Stimulated activated CD8-positive, alpha-beta memory T cell treated with anti-CD3 and anti-CD28 coated beads, Interleukin-12 subunit alpha, Interleukin-12 subunit beta, amount 100 ng/mL, for 1 hour (primary cell): ENCODE data around the gene DYRK2.
"Not testable (repeated sequence)": the region's sequence is repeated elsewhere in the genome, so short reads cannot be mapped to it uniquely, and the experiment has no call there.

Source experiments
- DNase-seq: peaks from one replicate; pipeline ENCODE4 v3.0.0-alpha.2; 2020; ENCODE audit warnings: low read depth

The DYRK2 gene

GRCh38 chr12:67671419-67671818 is 22.9 kb downstream of the DYRK2 start:
- DNase-seq: no peak

- DNase-seq: no peak
Measured at GRCh38 chr12:67671892-67672291, 23.3 kb downstream of the DYRK2 start.

DNA sequence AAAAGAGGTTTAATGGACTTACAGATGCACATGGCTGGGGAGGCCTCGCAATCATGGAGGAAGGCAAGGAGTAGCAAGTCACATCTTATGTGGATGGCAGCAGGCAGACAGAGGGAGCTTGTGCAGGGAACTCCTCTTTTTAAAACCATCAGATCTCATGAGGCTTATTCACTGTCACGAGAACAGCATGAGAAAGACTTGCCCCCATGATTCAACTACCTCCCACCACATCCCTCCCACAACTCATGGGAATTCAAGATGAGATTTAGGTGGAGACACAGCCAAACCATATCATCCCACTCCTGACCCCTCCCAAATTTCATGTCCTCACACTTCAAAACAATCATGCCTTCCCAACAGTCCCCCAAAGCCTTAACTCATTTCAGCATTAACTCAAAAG is 24.0 kb downstream of the DYRK2 start:
- DNase-seq: not testable (repeated sequence)

DNA sequence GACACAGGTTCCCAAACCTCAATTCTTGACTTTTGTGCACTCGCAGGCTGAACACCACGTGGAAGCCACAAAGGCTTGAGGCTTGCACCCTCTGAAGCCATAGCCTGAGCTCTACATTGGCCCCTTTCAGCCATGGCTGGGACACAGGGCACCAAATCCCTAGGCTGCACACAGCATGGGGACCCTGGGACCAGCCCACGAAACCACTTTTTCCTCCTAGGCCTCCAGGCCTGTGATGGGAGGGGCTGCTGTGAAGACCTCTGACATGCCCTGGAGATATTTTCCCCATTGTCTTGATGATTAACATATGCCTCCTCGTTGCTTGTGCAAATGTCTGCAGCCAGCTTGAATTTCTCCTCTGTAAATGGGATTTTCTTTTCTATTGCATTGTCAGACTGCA is 25.0 kb downstream of the DYRK2 start:
- DNase-seq: not testable (repeated sequence)

DNA sequence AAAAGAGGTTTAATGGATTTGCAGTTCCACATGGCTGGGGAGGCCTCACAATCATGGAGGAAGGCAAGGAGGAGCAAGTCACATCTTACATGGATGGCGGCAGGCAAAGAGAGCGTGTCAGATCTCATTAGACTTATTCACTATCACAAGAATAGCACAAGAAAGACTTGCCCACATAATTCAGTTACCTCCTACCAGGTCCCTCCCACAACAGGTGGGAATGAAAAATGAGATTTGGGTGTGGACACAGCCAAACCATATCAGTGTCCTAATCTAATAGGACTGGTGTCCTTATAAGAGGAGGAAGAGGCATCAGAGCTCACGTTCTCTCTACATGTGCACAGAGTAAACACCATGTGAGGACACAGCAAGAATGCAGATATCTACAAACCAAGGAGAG is 25.9 kb downstream of the DYRK2 start:
- no peak for DNase-seq

- no peak for DNase-seq
Measured at GRCh38 chr12:67676624-67677023, 28.1 kb downstream of the DYRK2 start.

GRCh38 chr12:67677166-67677565 is 28.6 kb downstream of the DYRK2 start:
- no peak for DNase-seq

DNA sequence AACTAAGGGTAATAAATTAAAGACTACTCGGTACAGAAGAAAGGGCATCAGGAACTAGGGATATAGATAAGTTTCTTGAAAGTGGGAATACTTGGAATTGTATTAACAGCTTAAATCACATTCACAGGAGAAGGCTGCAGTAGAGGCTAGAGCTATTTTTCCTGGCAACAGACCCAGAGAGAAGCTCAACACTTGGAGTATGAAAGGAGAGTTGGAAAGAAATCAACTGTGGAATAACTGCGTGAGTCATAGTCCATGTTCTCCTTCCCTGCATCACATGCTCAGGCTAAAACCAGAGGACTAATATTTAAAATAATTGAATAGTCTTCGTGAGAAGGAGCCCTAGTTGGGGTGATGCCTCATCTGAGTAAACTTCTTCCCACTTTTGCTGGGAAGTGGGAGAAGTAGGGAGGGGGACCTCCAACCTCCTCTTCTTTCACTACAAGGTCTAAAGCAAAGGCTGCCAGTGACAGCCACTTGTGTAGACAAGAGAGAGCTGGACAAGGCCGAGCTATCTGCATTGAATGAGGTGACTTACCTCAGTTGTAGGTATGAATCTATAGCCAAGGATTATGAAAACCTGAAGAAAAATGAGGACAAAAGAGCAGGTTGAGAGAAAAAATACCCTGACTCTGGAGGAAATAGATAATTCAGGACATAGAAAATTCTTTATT is 32.7 kb downstream of the DYRK2 start:
- no peak for DNase-seq

- no peak for DNase-seq
Measured at GRCh38 chr12:67681941-67682620, 33.5 kb downstream of the DYRK2 start.

GRCh38 chr12:67689385-67689784 is 40.8 kb downstream of the DYRK2 start:
- no peak for DNase-seq

DNA sequence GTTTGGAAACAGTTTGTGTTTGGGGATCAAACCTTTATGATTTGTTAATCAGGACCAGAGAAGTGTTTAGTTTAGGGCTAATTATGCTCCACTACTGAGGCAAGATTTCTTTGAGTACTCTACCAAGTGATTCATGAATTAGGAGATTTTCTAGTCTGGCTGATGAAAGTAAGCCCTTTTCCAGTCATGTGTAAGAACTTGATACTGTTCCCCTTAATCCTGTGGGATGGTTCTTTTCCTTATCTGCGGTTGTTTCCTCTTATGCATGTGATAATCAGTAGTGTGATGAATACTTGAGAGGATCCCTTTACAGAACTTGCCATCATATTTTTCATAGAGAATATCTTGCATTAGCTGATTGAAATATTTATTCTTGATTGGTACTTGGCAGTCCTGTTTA is 42.1 kb downstream of the DYRK2 start:
- DNase-seq: no peak

GRCh38 chr12:67691220-67691619 is 42.7 kb downstream of the DYRK2 start:
- no peak for DNase-seq

DNA sequence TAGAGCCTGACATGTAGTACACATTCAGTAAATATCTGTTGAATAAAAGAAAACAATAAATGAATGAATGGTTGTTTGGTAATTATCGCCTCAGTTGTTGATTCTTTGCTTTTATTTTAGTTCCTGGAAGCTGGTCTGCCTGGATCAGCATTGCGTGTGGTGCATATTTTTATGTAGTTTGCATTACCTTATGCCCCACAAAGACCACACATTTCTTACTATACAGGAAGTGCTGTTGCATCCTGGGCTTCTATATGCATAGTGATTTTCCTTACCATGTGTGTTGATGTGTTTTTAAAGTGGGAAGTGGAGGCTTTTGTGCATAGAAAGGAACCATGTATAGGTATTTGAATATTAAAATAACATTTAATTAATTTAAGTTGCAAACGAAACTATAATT is 43.6 kb downstream of the DYRK2 start:
- DNase-seq: no peak

DNA sequence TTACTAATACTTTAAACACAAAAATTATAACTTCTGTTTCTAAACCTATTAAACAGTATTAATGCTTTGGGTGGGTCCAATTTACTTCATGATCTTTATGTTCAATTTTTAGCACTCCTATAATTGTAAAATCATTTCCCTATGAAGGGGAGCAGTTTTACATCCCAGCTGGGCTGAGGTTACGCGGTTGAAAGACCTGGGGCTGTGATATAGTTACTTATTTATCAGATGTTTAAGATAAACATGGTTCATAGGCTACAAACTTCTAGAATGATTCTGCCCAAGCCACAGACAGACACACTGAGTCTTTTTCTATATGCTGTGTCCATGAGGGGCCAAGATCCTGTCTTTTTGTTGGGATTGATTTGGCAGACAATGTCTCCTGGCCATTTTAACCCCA is 44.4 kb downstream of the DYRK2 start:
- DNase-seq: no peak

GRCh38 chr12:67693894-67694293 is 45.3 kb downstream of the DYRK2 start:
- DNase-seq: no peak

DNA sequence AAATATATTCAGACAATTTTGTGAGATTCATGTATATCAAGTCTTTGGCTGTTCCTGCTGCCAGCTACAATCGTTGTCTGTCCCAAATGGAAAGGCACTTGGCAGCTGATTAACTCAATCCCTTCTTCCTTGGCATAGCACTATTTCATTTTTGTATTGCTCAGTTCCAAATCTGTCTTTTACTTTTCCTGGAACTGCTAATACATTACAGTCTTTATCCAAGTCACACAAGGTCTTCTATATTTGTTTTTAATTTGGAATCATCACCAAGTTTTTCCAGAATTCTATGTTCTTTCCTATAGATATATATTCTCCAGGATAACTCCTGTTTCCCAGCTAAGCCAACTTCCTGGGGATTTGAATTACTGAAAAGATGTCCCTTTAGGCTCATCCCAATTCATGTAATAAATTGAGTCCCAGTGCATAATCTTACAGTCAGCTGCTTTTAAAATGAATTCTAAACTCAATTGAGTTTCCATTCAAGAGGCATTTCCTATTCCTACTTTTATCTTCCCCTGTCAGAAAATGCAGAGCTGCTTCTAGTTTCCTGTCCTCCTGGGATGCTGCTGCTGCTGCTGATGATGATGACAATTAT is 45.9 kb downstream of the DYRK2 start:
- DNase-seq: no peak

DNA sequence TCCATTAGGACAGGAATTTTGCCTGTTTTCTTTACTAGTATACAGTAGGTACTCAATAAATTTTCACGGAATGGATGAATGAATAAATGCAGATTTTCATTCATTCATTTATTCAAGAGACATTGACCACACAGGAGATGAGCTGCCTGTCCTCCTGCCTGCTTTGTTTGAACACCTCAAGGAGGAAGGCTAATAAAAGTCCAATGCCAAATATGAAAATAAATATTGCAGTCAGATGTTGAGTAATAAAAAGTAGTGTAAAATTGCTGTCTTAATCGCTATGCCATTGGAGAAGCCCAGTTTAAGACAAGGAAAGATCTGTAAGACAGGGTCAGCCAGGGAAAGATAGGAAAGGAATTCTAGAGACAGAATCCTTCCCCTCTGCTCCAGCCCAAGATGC is 47.4 kb downstream of the DYRK2 start:
- DNase-seq: no peak

- DNase-seq: no peak
Measured at GRCh38 chr12:67697443-67697842, 48.9 kb downstream of the DYRK2 start.

DNA sequence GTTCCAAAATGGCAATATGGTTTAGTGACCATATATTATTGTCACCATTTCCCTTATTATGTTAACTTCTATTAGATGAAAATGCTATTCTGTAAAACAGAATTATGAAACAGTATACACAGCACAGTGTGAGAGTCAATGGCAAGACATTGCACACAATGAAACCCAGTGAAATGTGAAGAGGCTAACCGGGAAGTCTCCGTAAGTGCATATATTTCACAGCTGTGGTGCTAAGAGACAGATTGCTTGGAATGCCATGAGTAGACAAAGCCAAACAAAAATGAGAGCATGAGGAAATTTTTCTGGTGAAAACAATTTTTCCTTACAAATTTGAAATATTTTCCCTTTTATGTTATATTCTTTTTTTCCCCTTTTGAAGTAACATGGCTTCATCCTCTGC is 49.4 kb downstream of the DYRK2 start:
- no peak for DNase-seq

GRCh38 chr12:67698672-67699581 is 50.4 kb downstream of the DYRK2 start:
- peak; percentile 27 for DNase-seq

DNA sequence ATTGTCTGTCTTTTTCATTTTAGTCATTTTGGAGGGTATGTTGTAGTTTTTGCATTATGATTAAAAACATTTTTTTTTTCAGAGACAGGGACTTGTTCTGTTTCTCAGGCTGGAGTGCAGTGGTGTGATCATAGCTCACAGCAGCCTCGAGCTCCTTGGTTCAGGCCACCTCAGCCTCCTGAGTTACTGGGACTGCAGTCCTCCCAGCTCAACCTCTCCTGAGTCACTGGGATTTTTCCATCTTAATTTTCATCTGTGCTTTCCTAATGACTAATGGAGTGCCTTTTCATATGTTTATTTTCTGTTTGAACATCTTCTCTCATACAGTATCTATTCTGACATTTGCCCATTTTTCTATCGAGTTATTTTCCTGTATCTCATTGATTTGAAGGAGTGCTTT is 52.6 kb downstream of the DYRK2 start:
- DNase-seq: no peak

GRCh38 chr12:67702136-67702535 is 53.6 kb downstream of the DYRK2 start:
- DNase-seq: no peak

- no peak for DNase-seq
Measured at GRCh38 chr12:67704071-67704470, 55.5 kb downstream of the DYRK2 start.
